HepG2 (cell line): ENCODE results near the gene TMTC2. TPM values are rescaled to one million over a fixed set of nuclear protein-coding genes. Genes with fewer than 3 reads are reported as not detected.

Experiments
- ATAC-seq: fragments of 200-7000 bp; cut with Tn5 transposase; 3 replicates; pipeline ENCODE4 v1.9.1; 2020; ENCODE audit warnings: mild to moderate bottlenecking, moderate library complexity
- BruUV-seq: library from RNA; stranded (reverse); fragments of 400-500 nt; replicated peaks from 2 replicates; lab custom pipeline; 2021; lab: Mats Ljungman, UMichigan
- CTCF ChIA-PET: fragments of 300-600 bp; formaldehyde crosslinking; extraction: SDS; loops from one replicate; lab custom pipeline; 2021; ENCODE audit warnings: low total read pairs, inconsistent platforms, low intra/inter-chr PET ratio; lab: Yijun Ruan, JAX
- POLR2A ChIA-PET: fragments of 350-600 bp; sonication (Branson Sonifier 250); formaldehyde crosslinking; loops from one replicate; lab custom pipeline; 2020; ENCODE audit warnings: antibody characterized with exemption, inconsistent platforms; lab: Yijun Ruan, JAX
- DNase-seq: peaks from one replicate; pipeline ENCODE4 v3.0.0-alpha.2; 2015; ENCODE audit warnings: low spot score
- FAIRE-seq: peaks from 3 replicates; lab custom pipeline; 2011; peaks lifted over from hg19 to GRCh38; lab: Jason Lieb, UNC
- H2AFZ ChIP-seq: one replicate; pipeline ENCODE4 v1.6.1; 2011; ENCODE audit warnings: low read length, inconsistent platforms
- H3K27ac ChIP-seq: fragments of 300-600 bp; 3 replicates; pipeline ENCODE4 v1.8.0; 2011; ENCODE audit warnings: mixed run types, mild to moderate bottlenecking, mixed read lengths, low read length, inconsistent platforms; ENCODE audit not compliant: insufficient read depth; ENCODE audit errors: extremely low read length
- H3K27me3 ChIP-seq, 2 experiments: fragments of 200-600 bp in 1 of 2; 2 replicates in 1 of 2; 3 replicates in 1 of 2; pipeline versions ENCODE4 v1.6.0 to v1.8.0; 2011; ENCODE audit warnings: low read length in 2 of 2, mild to moderate bottlenecking in 2 of 2, moderate library complexity in 2 of 2, inconsistent platforms in 1 of 2; ENCODE audit not compliant: insufficient read depth in 2 of 2, control insufficient read depth in 1 of 2
- H3K36me3 ChIP-seq, 2 experiments: fragments of 200-600 bp in 1 of 2; replicated peaks in 1 of 2; 2 replicates in 1 of 2; 3 replicates in 1 of 2; pipeline versions ENCODE4 v1.5.1 to v1.8.0; 2011; ENCODE audit warnings: low read length in 2 of 2, inconsistent platforms in 1 of 2; ENCODE audit not compliant: insufficient read depth in 2 of 2, control insufficient read depth in 1 of 2
- H3K4me1 ChIP-seq: 2 replicates; pipeline ENCODE4 v1.5.1; 2012; ENCODE audit warnings: low read length, inconsistent platforms; ENCODE audit not compliant: insufficient read depth
- H3K4me2 ChIP-seq: 2 replicates; pipeline ENCODE4 v1.6.0; 2011; ENCODE audit warnings: low read depth, low read length, inconsistent platforms
- H3K4me3 ChIP-seq, 3 experiments: fragments of 200-600 bp in 1 of 3; sonication (generic), shearing (Covaris generic) in 1 of 3; replicated peaks in 1 of 3; 2 replicates each; pipeline ENCODE4 v1.5.1; 2011 to 2016; ENCODE audit warnings: low read length in 3 of 3, inconsistent platforms in 2 of 3, low read depth in 2 of 3, mild to moderate bottlenecking in 2 of 3, control low read depth in 1 of 3, mixed read lengths in 1 of 3; ENCODE audit not compliant: insufficient read depth in 1 of 3
- H3K79me2 ChIP-seq: one replicate; pipeline ENCODE4 v1.6.1; 2011; ENCODE audit warnings: low read length, inconsistent platforms; ENCODE audit not compliant: insufficient read depth
- H3K9ac ChIP-seq: 2 replicates; pipeline ENCODE4 v1.6.0; 2011; ENCODE audit warnings: mild to moderate bottlenecking, low read depth, low read length, inconsistent platforms; ENCODE audit not compliant: insufficient read depth
- H3K9me3 ChIP-seq: 2 replicates; pipeline ENCODE4 v1.5.1; 2012; ENCODE audit warnings: mild to moderate bottlenecking, low read length
- H4K20me1 ChIP-seq: 2 replicates; pipeline ENCODE4 v1.6.0; 2011; ENCODE audit warnings: inconsistent platforms, mild to moderate bottlenecking, low read length, moderate library complexity; ENCODE audit not compliant: insufficient read depth
- CENPX ChIP-seq: sonication (generic); formaldehyde crosslinking; IDR thresholded peaks from 2 replicates; pipeline ENCODE4 v1.9.0; 2021; ENCODE audit warnings: mild to moderate bottlenecking, missing genetic modification reagents, moderate library complexity
- GABPA ChIP-seq, 2 experiments: IDR thresholded peaks; 2 replicates each; pipeline ENCODE4 v1.6.1; 2011 to 2016; ENCODE audit warnings: low read depth in 2 of 2, low read length in 1 of 2, missing biosample characterization in 1 of 2, missing genetic modification characterization in 1 of 2
- HNRNPL ChIP-seq: fragments of 200-400 bp; formaldehyde crosslinking; IDR thresholded peaks from 2 replicates; pipeline ENCODE4 v1.6.1; 2017; ENCODE audit warnings: mild to moderate bottlenecking, low read depth, low read length
- JARID2 ChIP-seq: sonication (generic); formaldehyde crosslinking; IDR thresholded peaks from 2 replicates; pipeline ENCODE4 v1.8.1; 2023; ENCODE audit warnings: missing genetic modification reagents, inconsistent platforms; ENCODE audit not compliant: insufficient replicate concordance
- KLF15 ChIP-seq: sonication (generic); formaldehyde crosslinking; IDR thresholded peaks from 2 replicates; pipeline ENCODE4 v1.8.1; 2023; ENCODE audit warnings: borderline replicate concordance, mild to moderate bottlenecking, inconsistent platforms, missing genetic modification reagents, mixed read lengths
- MED1 ChIP-seq: sonication (generic); formaldehyde crosslinking; IDR thresholded peaks from 2 replicates; pipeline ENCODE4 v1.4.0; 2020; ENCODE audit warnings: missing genetic modification reagents
- REL ChIP-seq: sonication (generic); formaldehyde crosslinking; conservative IDR thresholded peaks from 2 replicates; pipeline ENCODE4 v1.8.0; 2022; ENCODE audit warnings: mild to moderate bottlenecking, missing genetic modification reagents, moderate library complexity
- REXO4 ChIP-seq: sonication (generic); formaldehyde crosslinking; IDR thresholded peaks from 2 replicates; pipeline ENCODE4 v1.8.0; 2022; ENCODE audit warnings: missing genetic modification reagents, mild to moderate bottlenecking, borderline replicate concordance
- TAF1 ChIP-seq: sonication (generic); formaldehyde crosslinking; IDR thresholded peaks from 2 replicates; pipeline ENCODE4 v1.4.0; 2020; ENCODE audit warnings: missing genetic modification reagents
- ZBTB7B ChIP-seq: sonication (generic); formaldehyde crosslinking; IDR thresholded peaks from 2 replicates; pipeline ENCODE4 v1.4.0; 2020; ENCODE audit warnings: missing genetic modification reagents
- ZMYM2 ChIP-seq: sonication (generic); formaldehyde crosslinking; IDR thresholded peaks from 2 replicates; pipeline ENCODE4 v1.8.0; 2022; ENCODE audit warnings: mild to moderate bottlenecking, missing genetic modification reagents
- ZMYM4 ChIP-seq: sonication (generic); formaldehyde crosslinking; IDR thresholded peaks from 2 replicates; pipeline ENCODE4 v1.8.1; 2023; ENCODE audit warnings: mild to moderate bottlenecking, missing genetic modification reagents
- ZNF335 ChIP-seq: sonication (generic); formaldehyde crosslinking; IDR thresholded peaks from 2 replicates; pipeline ENCODE4 v1.4.0; 2020; ENCODE audit warnings: missing genetic modification reagents
- ZNF367 ChIP-seq: sonication (generic); formaldehyde crosslinking; IDR thresholded peaks from 2 replicates; pipeline ENCODE4 v1.4.0; 2020; ENCODE audit warnings: missing genetic modification reagents, borderline replicate concordance
- ZNF557 ChIP-seq: sonication (generic); formaldehyde crosslinking; IDR thresholded peaks from 2 replicates; pipeline ENCODE4 v1.4.0; 2020; ENCODE audit warnings: missing genetic modification reagents
- WGBS: methylation state at CpG from one replicate; pipeline ENCODE4 v1.1.6; 2017; ENCODE audit warnings: low lambda C conversion rate; 5-methylcytosine and 5-hydroxymethylcytosine counted together
- in situ Hi-C: cut with HindIII; loops from 2 replicates; pipeline ENCODE4 v1.10.0; 2017; ENCODE audit warnings: low pct_unique_long_range_greater_than_20kb; ENCODE audit not compliant: extremely low pct_ligation_motif_present
- intact Hi-C: fragments of 100-400 bp; cut with micrococcal nuclease; formaldehyde crosslinking; loops from one replicate; pipeline ENCODE4 v1.10.0; 2022; ENCODE audit not compliant: unreplicated experiment
- polyA plus RNA-seq, 8 experiments: library from polyadenylated mRNA; depleted of rRNA in 3 of 8; stranded (reverse) in 7 of 8; unstranded in 1 of 8; fragments of >200 nt; fragmentation: Illumina TruSeq in 4 of 8; extraction: Trizol in 4 of 8; gene quantifications; 2 replicates each; pipeline versions ENCODE4 v1.2.1 to v1.2.3, GENCODE V29; 2011 to 2016; ENCODE audit warnings: low read depth in 4 of 8, missing spikeins in 1 of 8, mixed read lengths in 1 of 8; ENCODE audit not compliant: insufficient read depth in 1 of 8
- total RNA-seq, 5 experiments: library from RNA; depleted of rRNA; stranded (reverse); fragments of >200 nt; fragmentation: Illumina TruSeq; extraction: Trizol; gene quantifications; 2 replicates each; pipeline ENCODE4 v1.2.3, GENCODE V29; 2016; ENCODE audit warnings: low read depth in 1 of 5
- TF ChIP-seq, protein P1 (sequence below): sonication (generic); formaldehyde crosslinking; IDR thresholded peaks from 2 replicates; pipeline ENCODE4 v1.4.0; 2020; ENCODE audit warnings: mild to moderate bottlenecking, missing genetic modification reagents
- TF ChIP-seq, protein P2 (sequence below): sonication (generic); formaldehyde crosslinking; IDR thresholded peaks from 2 replicates; pipeline ENCODE4 v1.8.0; 2022; ENCODE audit warnings: mild to moderate bottlenecking, missing genetic modification reagents, moderate library complexity

Gene TMTC2
- total and polyA plus RNA-seq, 2 of the 13 experiments (the other 11 are each of a cell fraction or from before 2014, with no cell fraction given), result 0.55 to 0.63 TPM

- no peak overlapping the region for H3K9ac ChIP-seq
- ChIA-PET CTCF (no interaction called here), POLR2A (no interaction called here)
- no peak for FAIRE-seq
- no peak overlapping the region for H2AFZ ChIP-seq
- no peak overlapping the region for H3K4me2 ChIP-seq
- ATAC-seq, result no peak
- H3K27ac ChIP-seq, result no peak overlapping the region
- H3K4me1 ChIP-seq, result no peaks in the 10 kb centered on the region
- no peak overlapping the region for H3K4me3 ChIP-seq
- no peaks in the 10 kb centered on the region for H3K36me3 ChIP-seq
- H4K20me1 ChIP-seq, result no peaks in the 10 kb centered on the region
- WGBS, result 4% methylated on average over 4 of the region's 4 CpGs
- no TSS peak for BruUV-seq
- in situ Hi-C loops, result no loop called here
- H3K9me3 ChIP-seq, result no peaks in the 10 kb centered on the region
- H3K27me3 ChIP-seq, result no peaks in the 10 kb centered on the region
- TF ChIP-seq, protein P1, sequence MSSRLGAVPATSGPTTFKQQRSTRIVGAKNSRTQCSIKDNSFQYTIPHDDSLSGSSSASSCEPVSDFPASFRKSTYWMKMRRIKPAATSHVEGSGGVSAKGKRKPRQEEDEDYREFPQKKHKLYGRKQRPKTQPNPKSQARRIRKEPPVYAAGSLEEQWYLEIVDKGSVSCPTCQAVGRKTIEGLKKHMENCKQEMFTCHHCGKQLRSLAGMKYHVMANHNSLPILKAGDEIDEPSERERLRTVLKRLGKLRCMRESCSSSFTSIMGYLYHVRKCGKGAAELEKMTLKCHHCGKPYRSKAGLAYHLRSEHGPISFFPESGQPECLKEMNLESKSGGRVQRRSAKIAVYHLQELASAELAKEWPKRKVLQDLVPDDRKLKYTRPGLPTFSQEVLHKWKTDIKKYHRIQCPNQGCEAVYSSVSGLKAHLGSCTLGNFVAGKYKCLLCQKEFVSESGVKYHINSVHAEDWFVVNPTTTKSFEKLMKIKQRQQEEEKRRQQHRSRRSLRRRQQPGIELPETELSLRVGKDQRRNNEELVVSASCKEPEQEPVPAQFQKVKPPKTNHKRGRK (CRISPR knock-in tag), result no peak
- TF ChIP-seq GABPA (IDR thresholded peaks at IDR 0.05; ENCODE audit: low read depth, low read length), result no peak
- no peak for TF ChIP-seq GABPA (CRISPR knock-in tag; IDR thresholded peaks at IDR 0.05; ENCODE audit: low read depth)
- no peak for TF ChIP-seq CENPX (CRISPR knock-in tag)
- TF ChIP-seq ZBTB7B (CRISPR knock-in tag), result no peak
- no peak for TF ChIP-seq ZNF335 (CRISPR knock-in tag)
- no peak for TF ChIP-seq ZMYM4 (CRISPR knock-in tag)
- no peak for TF ChIP-seq REL (CRISPR knock-in tag)
- no peak for TF ChIP-seq TAF1 (CRISPR knock-in tag)
- no peak for TF ChIP-seq ZNF557 (CRISPR knock-in tag)
- TF ChIP-seq HNRNPL, result no peak
- TF ChIP-seq, protein P2, sequence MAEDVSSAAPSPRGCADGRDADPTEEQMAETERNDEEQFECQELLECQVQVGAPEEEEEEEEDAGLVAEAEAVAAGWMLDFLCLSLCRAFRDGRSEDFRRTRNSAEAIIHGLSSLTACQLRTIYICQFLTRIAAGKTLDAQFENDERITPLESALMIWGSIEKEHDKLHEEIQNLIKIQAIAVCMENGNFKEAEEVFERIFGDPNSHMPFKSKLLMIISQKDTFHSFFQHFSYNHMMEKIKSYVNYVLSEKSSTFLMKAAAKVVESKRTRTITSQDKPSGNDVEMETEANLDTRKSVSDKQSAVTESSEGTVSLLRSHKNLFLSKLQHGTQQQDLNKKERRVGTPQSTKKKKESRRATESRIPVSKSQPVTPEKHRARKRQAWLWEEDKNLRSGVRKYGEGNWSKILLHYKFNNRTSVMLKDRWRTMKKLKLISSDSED (CRISPR knock-in tag), result no peak
- TF ChIP-seq ZMYM2 (CRISPR knock-in tag), result no peak
- TF ChIP-seq ZNF367 (CRISPR knock-in tag), result no peak
- no peak for TF ChIP-seq JARID2 (CRISPR knock-in tag)
- TF ChIP-seq REXO4 (CRISPR knock-in tag), result no peak
- no peak for TF ChIP-seq MED1 (CRISPR knock-in tag)
- TF ChIP-seq KLF15, result no peak
- no peaks in the 10 kb centered on the region for H3K79me2 ChIP-seq
- intact Hi-C loops, result no loop called here
- DNase-seq, result no peak
Measured at GRCh38 chr12:82745063-82745674, 58.5 kb downstream of the TMTC2 start.
